Measurements from ENCODE around the gene GLIPR1L2. TPM values are rescaled to one million over a fixed set of nuclear protein-coding genes. Genes with fewer than 3 reads are reported as not detected.

GLIPR1L2 gene
- total RNA-seq, 1 donor: 0.36 TPM

DNA sequence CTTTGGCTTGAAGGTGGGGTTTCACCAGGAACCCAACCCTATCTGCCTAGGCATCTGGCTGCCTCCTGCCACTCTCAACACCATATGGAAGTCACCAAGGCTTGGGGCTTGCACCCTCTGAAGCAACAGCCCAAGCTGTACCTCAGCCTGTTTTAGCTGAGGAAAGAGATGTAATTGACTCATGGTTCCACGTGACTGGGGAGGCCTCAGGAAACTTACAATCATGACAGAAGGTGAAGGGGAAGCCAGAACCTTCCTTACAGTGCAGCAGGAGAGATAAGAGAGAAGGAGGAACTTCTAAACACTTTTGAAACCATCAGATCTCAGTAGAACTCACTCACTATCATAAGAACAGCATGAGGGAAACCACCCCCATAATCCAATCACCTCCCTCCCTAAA, 29.5 kb upstream of the GLIPR1L2 start:
- no peaks in the 10 kb centered on the region for H3K36me3 ChIP-seq (ENCODE audit: insufficient read depth, low read length)
- DNase-seq (ENCODE audit: insufficient read length, low spot score, missing footprints): no peak
- no peak overlapping the region for H3K4me3 ChIP-seq (ENCODE audit: insufficient read depth, low read length)
- no peak overlapping the region for H2AFZ ChIP-seq (ENCODE audit: low read length)
- no peaks in the 10 kb centered on the region for H3K27me3 ChIP-seq (ENCODE audit: insufficient read depth, low read length)
- H3K27ac ChIP-seq (ENCODE audit: low read depth, low read length): no peak overlapping the region
- no peaks in the 10 kb centered on the region for H4K20me1 ChIP-seq (ENCODE audit: insufficient read depth, low read length)
- no peaks in the 10 kb centered on the region for H3K79me2 ChIP-seq (ENCODE audit: insufficient read depth, low read length)
- no peak overlapping the region for H3K4me2 ChIP-seq (ENCODE audit: insufficient read depth, low read length)
- TF ChIP-seq CTCF (IDR thresholded peaks at IDR 0.05; ENCODE audit: extremely low read depth, low read depth, low read length): no peak
- no peaks in the 10 kb centered on the region for H3K9me3 ChIP-seq (ENCODE audit: low read depth, low read length)
- H3K4me1 ChIP-seq (ENCODE audit: insufficient read depth, low read length): peaks cover 2% of the 10 kb centered on the region

DNA sequence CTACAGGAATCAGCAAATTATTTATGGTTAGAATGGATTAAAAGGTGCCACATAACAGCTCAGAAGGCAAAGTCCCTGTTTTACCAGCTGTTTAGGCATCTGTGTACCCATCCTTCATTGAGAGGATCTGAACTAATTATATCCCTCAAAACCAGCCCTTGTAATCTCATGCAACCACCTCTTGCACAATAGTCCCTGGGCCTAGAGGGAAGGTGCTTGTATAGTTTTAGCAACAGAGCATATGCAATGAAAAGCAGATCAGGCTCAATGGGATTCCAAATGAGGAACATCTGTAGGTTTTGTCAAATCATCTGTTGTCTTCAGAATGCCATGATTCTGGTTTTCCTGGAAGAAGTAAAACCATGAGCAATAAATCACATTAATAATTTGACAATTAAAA, 26.0 kb upstream of the GLIPR1L2 start:
- Histone ChIP-seq H3K27ac (ENCODE audit: low read depth, low read length) (no peak overlapping the region), H3K4me1 (ENCODE audit: insufficient read depth, low read length) (peaks cover 7% of the 10 kb centered on the region), H3K9me3 (ENCODE audit: low read depth, low read length) (no peaks in the 10 kb centered on the region), H4K20me1 (ENCODE audit: insufficient read depth, low read length) (no peaks in the 10 kb centered on the region), H2AFZ (ENCODE audit: low read length) (no peak overlapping the region), H3K36me3 (ENCODE audit: insufficient read depth, low read length) (no peaks in the 10 kb centered on the region), H3K4me2 (ENCODE audit: insufficient read depth, low read length) (no peak overlapping the region), H3K27me3 (ENCODE audit: insufficient read depth, low read length) (no peaks in the 10 kb centered on the region), H3K4me3 (ENCODE audit: insufficient read depth, low read length) (no peak overlapping the region), H3K79me2 (ENCODE audit: insufficient read depth, low read length) (no peaks in the 10 kb centered on the region)
- DNase-seq (ENCODE audit: insufficient read length, low spot score, missing footprints): no peak
- TF ChIP-seq CTCF (IDR thresholded peaks at IDR 0.05; ENCODE audit: extremely low read depth, low read depth, low read length): no peak

GRCh38 chr12:75366629-75367028, 24.3 kb upstream of the GLIPR1L2 start:
- no peak overlapping the region for H3K27ac ChIP-seq (ENCODE audit: low read depth, low read length)
- H3K9me3 ChIP-seq (ENCODE audit: low read depth, low read length): no peaks in the 10 kb centered on the region
- H3K27me3 ChIP-seq (ENCODE audit: insufficient read depth, low read length): no peaks in the 10 kb centered on the region
- no peaks in the 10 kb centered on the region for H3K79me2 ChIP-seq (ENCODE audit: insufficient read depth, low read length)
- H2AFZ ChIP-seq (ENCODE audit: low read length): no peak overlapping the region
- H4K20me1 ChIP-seq (ENCODE audit: insufficient read depth, low read length): no peaks in the 10 kb centered on the region
- no peak for TF ChIP-seq CTCF (IDR thresholded peaks at IDR 0.05; ENCODE audit: extremely low read depth, low read depth, low read length)
- peaks cover 7% of the 10 kb centered on the region for H3K4me1 ChIP-seq (ENCODE audit: insufficient read depth, low read length)
- H3K4me2 ChIP-seq (ENCODE audit: insufficient read depth, low read length): peak overlapping the region; percentile 0
- H3K4me3 ChIP-seq (ENCODE audit: insufficient read depth, low read length): no peak overlapping the region
- DNase-seq (ENCODE audit: insufficient read length, low spot score, missing footprints): no peak
- no peaks in the 10 kb centered on the region for H3K36me3 ChIP-seq (ENCODE audit: insufficient read depth, low read length)

- H3K27ac ChIP-seq (ENCODE audit: low read depth, low read length): no peak overlapping the region
- H2AFZ ChIP-seq (ENCODE audit: low read length): no peak overlapping the region
- no peak for TF ChIP-seq CTCF (IDR thresholded peaks at IDR 0.05; ENCODE audit: extremely low read depth, low read depth, low read length)
- no peak for DNase-seq (ENCODE audit: insufficient read length, low spot score, missing footprints)
- no peaks in the 10 kb centered on the region for H4K20me1 ChIP-seq (ENCODE audit: insufficient read depth, low read length)
- H3K4me2 ChIP-seq (ENCODE audit: insufficient read depth, low read length): no peak overlapping the region
- no peaks in the 10 kb centered on the region for H3K9me3 ChIP-seq (ENCODE audit: low read depth, low read length)
- H3K79me2 ChIP-seq (ENCODE audit: insufficient read depth, low read length): no peaks in the 10 kb centered on the region
- H3K4me3 ChIP-seq (ENCODE audit: insufficient read depth, low read length): no peak overlapping the region
- no peaks in the 10 kb centered on the region for H3K36me3 ChIP-seq (ENCODE audit: insufficient read depth, low read length)
- H3K27me3 ChIP-seq (ENCODE audit: insufficient read depth, low read length): no peaks in the 10 kb centered on the region
- H3K4me1 ChIP-seq (ENCODE audit: insufficient read depth, low read length): no peaks in the 10 kb centered on the region
Measured at GRCh38 chr12:75374971-75375370, 15.9 kb upstream of the GLIPR1L2 start.
